ENCODE results near the gene TP53I3. TPM values are rescaled to one million over a fixed set of nuclear protein-coding genes. Genes with fewer than 3 reads are reported as not detected.

Gene TP53I3
- polyA plus RNA-seq, 1 experiment: 45.1 TPM

GRCh38 chr2:24077535-24077877, 7.1 kb downstream of the TP53I3 start:
- peak overlapping the region; percentile 94 for H3K4me3 ChIP-seq (ENCODE audit: low read depth, low read length)
- no peak for DNase-seq (ENCODE audit: low read depth)
- no peaks in the 10 kb centered on the region for H3K27me3 ChIP-seq (ENCODE audit: control insufficient read depth, insufficient read depth, low read length)
- ChIA-PET POLR2A (no interaction called here), CTCF (interaction anchor here (2.3 kb wide), 1 partner anchor 151 kb away, joined by 13 read pairs; the partner anchor contains the start of gene ATAD2B)
- TF ChIP-seq CTCF (IDR thresholded peaks at IDR 0.05; ENCODE audit: insufficient read depth, low read depth, low read length): no peak
- H3K36me3 ChIP-seq (ENCODE audit: control insufficient read depth, insufficient read depth, low read length): peaks cover 9% of the 10 kb centered on the region

DNA sequence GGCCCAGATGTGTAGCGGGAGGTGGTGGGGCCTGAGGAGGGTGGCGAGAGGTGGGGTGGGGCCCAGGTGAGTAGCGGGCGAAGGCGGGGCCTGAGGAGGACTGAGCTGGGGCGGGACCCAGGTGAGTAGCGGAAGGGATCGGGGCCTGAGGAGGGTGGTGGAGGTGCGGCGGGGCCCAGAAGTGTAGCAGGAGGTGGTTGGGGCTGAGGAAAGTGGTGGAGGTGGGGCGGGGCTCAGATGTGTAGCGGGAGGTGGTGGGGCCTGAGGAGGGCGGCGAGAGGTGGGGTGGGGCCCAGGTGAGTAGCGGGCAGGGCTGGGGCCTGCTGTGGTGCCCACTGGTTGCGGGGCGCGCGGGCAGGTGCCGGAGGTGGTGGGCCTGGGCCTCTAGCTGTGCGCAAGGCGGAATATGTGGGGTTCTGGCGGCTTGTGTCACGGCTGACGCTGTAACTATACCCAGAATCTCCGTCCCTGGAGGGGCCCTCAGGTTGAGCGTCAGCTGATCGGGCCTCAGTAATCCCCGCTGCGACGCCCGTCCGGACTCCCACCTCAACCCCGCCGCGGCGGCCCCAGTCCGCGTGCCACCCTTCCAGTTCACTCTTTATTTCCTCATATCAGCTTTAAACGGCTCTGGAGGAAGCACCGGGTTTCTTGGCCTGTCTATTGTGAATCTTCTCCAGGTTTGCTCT, 7.6 kb downstream of the TP53I3 start:
- ChIA-PET CTCF (interaction anchor here (0.9 to 2.3 kb wide), 3 partner anchors 8 to 252 kb away, joined by 4 to 13 read pairs (median 7); partner anchors contain the start of genes ATAD2B and TP53I3), POLR2A (no interaction called here)
- TF ChIP-seq CTCF (IDR thresholded peaks at IDR 0.05; ENCODE audit: insufficient read depth, low read depth, low read length): no peak
- Histone ChIP-seq H3K4me3 (ENCODE audit: low read depth, low read length) (peak overlapping the region; percentile 94), H3K36me3 (ENCODE audit: control insufficient read depth, insufficient read depth, low read length) (peaks cover 6% of the 10 kb centered on the region), H3K27me3 (ENCODE audit: control insufficient read depth, insufficient read depth, low read length) (no peaks in the 10 kb centered on the region)
- no peak for DNase-seq (ENCODE audit: low read depth)

DNA sequence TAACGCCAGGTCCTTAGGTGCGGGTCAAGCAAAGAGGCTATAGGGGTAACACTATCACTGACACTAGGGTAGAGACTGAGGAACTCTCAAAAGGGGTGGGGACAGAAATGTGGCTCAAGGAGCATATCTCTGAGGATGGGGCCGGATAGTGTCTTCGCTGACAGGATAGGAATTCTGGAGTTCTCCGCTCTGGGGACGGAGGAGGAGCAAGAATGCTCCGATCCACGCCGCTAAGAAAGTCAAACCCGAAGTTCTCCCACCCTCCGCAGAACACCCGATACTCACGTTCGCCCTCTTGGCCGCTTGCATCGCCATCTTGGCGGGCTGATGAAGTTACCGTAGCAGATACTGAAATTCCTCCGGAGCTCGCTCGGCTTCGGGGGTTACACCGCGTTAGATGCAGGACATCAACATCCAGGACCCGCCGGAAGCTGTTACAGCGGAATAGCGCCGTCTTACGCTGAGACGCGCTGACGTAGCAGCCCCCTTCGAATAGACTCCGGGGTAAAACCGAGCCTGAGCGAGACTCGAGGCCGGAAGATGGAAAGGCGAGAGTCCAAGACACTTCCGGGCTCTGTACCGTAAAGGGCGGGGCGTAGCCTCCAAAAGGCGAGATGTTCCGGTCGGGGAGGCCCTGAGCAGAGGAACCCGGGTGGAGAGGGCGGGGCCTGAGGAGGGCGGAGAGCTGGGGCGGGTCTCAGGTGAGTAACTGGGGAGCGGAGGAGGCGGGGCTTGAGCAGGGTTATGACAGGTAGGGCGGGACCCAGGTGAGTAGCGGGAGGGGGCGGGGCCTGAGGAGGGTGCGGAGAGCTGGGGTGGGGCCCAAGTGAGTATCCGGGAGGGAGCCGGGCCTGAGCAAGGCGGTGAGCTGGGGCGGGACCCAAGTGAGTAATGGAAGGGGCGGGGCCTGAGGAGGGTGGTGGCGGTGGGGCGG, 8.5 kb downstream of the TP53I3 start, which contains the start of gene SF3B6:
SF3B6 (minus strand) TSS at position 412 of the 934 bp plus-strand sequence; CDS start at position 315, 97 bp downstream.
- Histone ChIP-seq H3K4me3 (ENCODE audit: low read depth, low read length) (peak within 1 kb of the TSS; percentile 94), H3K27me3 (ENCODE audit: control insufficient read depth, insufficient read depth, low read length) (no peaks in the 10 kb centered on the region), H3K36me3 (ENCODE audit: control insufficient read depth, insufficient read depth, low read length) (peaks cover 4% of the 10 kb centered on the region; the same call in 1 of the 2 replicates)
- POLR2A ChIA-PET: interaction anchor here (0.6 to 0.9 kb wide), 2 partner anchors 8 to 158 kb away, joined by 3 to 19 read pairs; partner anchors contain the start of gene TP53I3
- CTCF ChIA-PET: interaction anchor here (0.9 to 2.3 kb wide), 3 partner anchors 9 to 251 kb away, joined by 4 to 13 read pairs (median 7); partner anchors contain the start of genes ATAD2B and TP53I3
- peak; percentile 95 for DNase-seq (ENCODE audit: low read depth)
- no peak for TF ChIP-seq CTCF (IDR thresholded peaks at IDR 0.05; ENCODE audit: insufficient read depth, low read depth, low read length)

- POLR2A ChIA-PET: interaction anchor here (0.9 kb wide), 1 partner anchor 9 kb away, joined by 3 read pairs; the partner anchor contains the start of gene TP53I3
These were observed 9.4 kb downstream of the TP53I3 start for GRCh38 chr2:24075259-24075658.

More at GRCh38 chr2:24075259-24075658, 9.4 kb downstream of the TP53I3 start:
- no peak for DNase-seq (ENCODE audit: low read depth)
- Histone ChIP-seq H3K36me3 (ENCODE audit: control insufficient read depth, insufficient read depth, low read length) (peaks cover under 1% of the 10 kb centered on the region; the same call in 1 of the 2 replicates), H3K4me3 (ENCODE audit: low read depth, low read length) (peak overlapping the region; percentile 94), H3K27me3 (ENCODE audit: control insufficient read depth, insufficient read depth, low read length) (no peaks in the 10 kb centered on the region)
- no peak for TF ChIP-seq CTCF (IDR thresholded peaks at IDR 0.05; ENCODE audit: insufficient read depth, low read depth, low read length)
- CTCF ChIA-PET: interaction anchor here (1.5 kb wide), 1 partner anchor 9 kb away, joined by 7 read pairs; the partner anchor contains the start of gene TP53I3

Measured in BJ (cell line).